Kidney epithelial cell (primary cell): ENCODE data around the gene STAMBPL1. TPM values are rescaled to one million over a fixed set of nuclear protein-coding genes. Genes with fewer than 3 reads are reported as not detected.

Source experiments
- DNase-seq: peaks from one replicate; pipeline ENCODE4 v3.0.0-alpha.2; 2010; ENCODE audit warnings: low read depth
- H3K27me3 ChIP-seq: 2 replicates; pipeline ENCODE4 v1.6.0; 2011; ENCODE audit warnings: low read length; ENCODE audit not compliant: control insufficient read depth, insufficient read depth
- H3K36me3 ChIP-seq: 2 replicates; pipeline ENCODE4 v1.5.1; 2011; ENCODE audit warnings: low read length; ENCODE audit not compliant: control insufficient read depth, insufficient read depth
- H3K4me3 ChIP-seq: 2 replicates; pipeline ENCODE4 v1.5.1; 2011; ENCODE audit warnings: low read depth, mild to moderate bottlenecking, control low read depth, low read length
- CTCF ChIP-seq: IDR thresholded peaks from 2 replicates; pipeline ENCODE4 v1.5.1; 2011; ENCODE audit warnings: mild to moderate bottlenecking, moderate library complexity, low read length, control low read depth, inconsistent platforms; ENCODE audit not compliant: insufficient read depth, poor library complexity, severe bottlenecking
- total RNA-seq: library from RNA; depleted of rRNA; stranded (reverse); fragments of >200 nt; gene quantifications from 2 replicates; pipeline ENCODE4 v1.2.3, GENCODE V29; 2015

Gene STAMBPL1
- total RNA-seq, 1 donor from 2014 or later, result 5.2 TPM

GRCh38 chr10:88920986-88921593, 41.0 kb downstream of the STAMBPL1 start:
- Histone ChIP-seq H3K4me3 (no peak overlapping the region), H3K36me3 (no peaks in the 10 kb centered on the region), H3K27me3 (no peaks in the 10 kb centered on the region)
- DNase-seq, result no peak
- no peak for TF ChIP-seq CTCF

- DNase-seq, result no peak
- no peak overlapping the region for H3K4me3 ChIP-seq
- no peaks in the 10 kb centered on the region for H3K27me3 ChIP-seq
- no peak for TF ChIP-seq CTCF
- H3K36me3 ChIP-seq, result no peaks in the 10 kb centered on the region
Observed at GRCh38 chr10:88922041-88922440, 42.0 kb downstream of the STAMBPL1 start.

- Histone ChIP-seq H3K27me3 (no peaks in the 10 kb centered on the region), H3K36me3 (no peaks in the 10 kb centered on the region), H3K4me3 (no peak overlapping the region)
- no peak for TF ChIP-seq CTCF
- DNase-seq, result no peak
Observed at GRCh38 chr10:88923520-88923919, 43.5 kb downstream of the STAMBPL1 start.

GRCh38 chr10:88926566-88927415, 46.7 kb downstream of the STAMBPL1 start:
- no peak for DNase-seq

GRCh38 chr10:88927416-88927690, 47.3 kb downstream of the STAMBPL1 start:
- no peak for DNase-seq
- Histone ChIP-seq H3K27me3 (no peaks in the 10 kb centered on the region), H3K36me3 (no peaks in the 10 kb centered on the region), H3K4me3 (no peak overlapping the region)
- TF ChIP-seq CTCF, result no peak

More at GRCh38 chr10:88926566-88927415, 46.7 kb downstream of the STAMBPL1 start:
- no peaks in the 10 kb centered on the region for H3K27me3 ChIP-seq
- no peak for TF ChIP-seq CTCF
- H3K4me3 ChIP-seq, result no peak overlapping the region
- no peaks in the 10 kb centered on the region for H3K36me3 ChIP-seq
